HepG2 (cell line): ENCODE results near the gene MFAP1. TPM values are rescaled to one million over a fixed set of nuclear protein-coding genes. Genes with fewer than 3 reads are reported as not detected.

ENCODE experiments used
- AGO1 ChIP-seq: fragments of 200-400 bp; formaldehyde crosslinking; IDR thresholded peaks from 2 replicates; pipeline ENCODE4 v1.6.1; 2017; ENCODE audit warnings: mild to moderate bottlenecking, low read depth, low read length, moderate library complexity; ENCODE audit not compliant: poor library complexity, severe bottlenecking
- BRCA1 ChIP-seq: sonication (generic); formaldehyde crosslinking; IDR thresholded peaks from 2 replicates; pipeline ENCODE4 v1.4.0; 2020; ENCODE audit warnings: missing genetic modification reagents
- CENPT ChIP-seq: sonication (generic); formaldehyde crosslinking; IDR thresholded peaks from 2 replicates; pipeline ENCODE4 v1.8.0; 2022; ENCODE audit warnings: low read depth, mild to moderate bottlenecking, moderate library complexity, missing genetic modification reagents
- DNMT3B ChIP-seq: conservative IDR thresholded peaks from 2 replicates; pipeline ENCODE4 v1.6.1; 2016; ENCODE audit warnings: missing biosample characterization, control low read depth
- DRAP1 ChIP-seq: IDR thresholded peaks from 2 replicates; pipeline ENCODE4 v1.6.1; 2016; ENCODE audit warnings: missing genetic modification reagents, missing compliant biosample characterization
- FOXC1 ChIP-seq: sonication (generic); formaldehyde crosslinking; IDR thresholded peaks from 2 replicates; pipeline ENCODE4 v1.8.0; 2022; ENCODE audit warnings: mild to moderate bottlenecking, missing genetic modification reagents, borderline replicate concordance
- HOXA9 ChIP-seq: sonication (generic); formaldehyde crosslinking; IDR thresholded peaks from 2 replicates; pipeline ENCODE4 v1.8.1; 2022; ENCODE audit warnings: missing genetic modification reagents, mild to moderate bottlenecking, moderate library complexity, borderline replicate concordance
- JUN ChIP-seq: sonication (generic); formaldehyde crosslinking; IDR thresholded peaks from 2 replicates; pipeline ENCODE4 v1.4.0; 2020; ENCODE audit warnings: mild to moderate bottlenecking, missing genetic modification reagents
- KAT8 ChIP-seq: IDR thresholded peaks from 2 replicates; pipeline ENCODE4 v1.6.1; 2016; ENCODE audit warnings: missing genetic modification reagents, missing compliant biosample characterization
- MXI1 ChIP-seq: IDR thresholded peaks from 3 replicates; pipeline ENCODE4 v1.6.1; 2012; ENCODE audit warnings: low read depth, low read length, inconsistent platforms, borderline replicate concordance
- NR2F2 ChIP-seq: IDR thresholded peaks from 2 replicates; pipeline ENCODE4 v1.6.1; 2012; ENCODE audit warnings: low read depth, inconsistent platforms, borderline replicate concordance
- PHF5A ChIP-seq: IDR thresholded peaks from one replicate; pipeline ENCODE4 v1.6.1; 2018; ENCODE audit warnings: low read depth, missing genetic modification reagents; ENCODE audit not compliant: unreplicated experiment
- PRMT3 ChIP-seq: sonication (generic); formaldehyde crosslinking; IDR thresholded peaks from 2 replicates; pipeline ENCODE4 v1.8.1; 2022; ENCODE audit warnings: low read depth, mild to moderate bottlenecking, moderate library complexity, missing genetic modification reagents, borderline replicate concordance
- RXRA ChIP-seq: sonication (generic); formaldehyde crosslinking; IDR thresholded peaks from 2 replicates; pipeline ENCODE4 v1.5.1; 2020; ENCODE audit warnings: missing genetic modification reagents
- TEAD3 ChIP-seq: optimal IDR thresholded peaks from 2 replicates; pipeline ENCODE3; 2016; ENCODE audit warnings: borderline replicate concordance
- ZBTB3 ChIP-seq: sonication (generic); formaldehyde crosslinking; IDR thresholded peaks from 2 replicates; pipeline ENCODE4 v1.4.0; 2020; ENCODE audit warnings: low read depth, mild to moderate bottlenecking, moderate library complexity, missing genetic modification reagents, borderline replicate concordance
- ZIK1 ChIP-seq: sonication (generic); formaldehyde crosslinking; IDR thresholded peaks from 2 replicates; pipeline ENCODE4 v1.5.0; 2020; ENCODE audit warnings: mild to moderate bottlenecking, low read depth, missing genetic modification reagents, borderline replicate concordance
- ZNF292 ChIP-seq: sonication (generic); formaldehyde crosslinking; IDR thresholded peaks from 2 replicates; pipeline ENCODE4 v1.8.1; 2022; ENCODE audit warnings: mild to moderate bottlenecking, low read depth, missing genetic modification reagents, borderline replicate concordance
- ZNF326 ChIP-seq: sonication (generic); formaldehyde crosslinking; IDR thresholded peaks from 2 replicates; pipeline ENCODE4 v1.4.0; 2020; ENCODE audit warnings: missing genetic modification reagents, borderline replicate concordance
- ZNF441 ChIP-seq: sonication (generic); formaldehyde crosslinking; IDR thresholded peaks from 2 replicates; pipeline ENCODE4 v1.7.0; 2021; ENCODE audit warnings: missing genetic modification reagents, borderline replicate concordance
- ZSCAN30 ChIP-seq: sonication (generic); formaldehyde crosslinking; IDR thresholded peaks from 2 replicates; pipeline ENCODE4 v1.5.0; 2020; ENCODE audit warnings: mild to moderate bottlenecking, missing genetic modification reagents
- polyA plus RNA-seq, 8 experiments: library from polyadenylated mRNA; depleted of rRNA in 3 of 8; stranded (reverse) in 7 of 8; unstranded in 1 of 8; fragments of >200 nt; fragmentation: Illumina TruSeq in 4 of 8; extraction: Trizol in 4 of 8; gene quantifications; 2 replicates each; pipeline versions ENCODE4 v1.2.1 to v1.2.3, GENCODE V29; 2011 to 2016; ENCODE audit warnings: low read depth in 4 of 8, missing spikeins in 1 of 8, mixed read lengths in 1 of 8; ENCODE audit not compliant: insufficient read depth in 1 of 8
- total RNA-seq, 5 experiments: library from RNA; depleted of rRNA; stranded (reverse); fragments of >200 nt; fragmentation: Illumina TruSeq; extraction: Trizol; gene quantifications; 2 replicates each; pipeline ENCODE4 v1.2.3, GENCODE V29; 2016; ENCODE audit warnings: low read depth in 1 of 5
- TF ChIP-seq, protein P1 (sequence below), 2 experiments: IDR thresholded peaks; 2 replicates each; pipeline ENCODE4 v1.6.1; 2011 to 2012; ENCODE audit warnings: low read length in 2 of 2, borderline replicate concordance in 1 of 2, low read depth in 1 of 2, mild to moderate bottlenecking in 1 of 2, moderate library complexity in 1 of 2
- TF ChIP-seq, protein P2 (sequence below): sonication (generic); formaldehyde crosslinking; conservative IDR thresholded peaks from 2 replicates; pipeline ENCODE4 v1.4.0; 2020; ENCODE audit warnings: missing genetic modification reagents

MFAP1 gene
- total and polyA plus RNA-seq, 2 of the 13 experiments (the other 11 are each of a cell fraction or from before 2014, with no cell fraction given), result 11.8 to 39.5 TPM

GRCh38 chr15:43776101-43776717, 48.3 kb downstream of the MFAP1 start (continued):
- 0 out of 2 replicates have a peak, but pooled peaks have one; percentile 28 for TF ChIP-seq KAT8 (CRISPR knock-in tag)
- peak; percentile 48; the same call in 1 of the 2 replicates for TF ChIP-seq ZNF292 (CRISPR knock-in tag)
- peak; percentile 51 for TF ChIP-seq AGO1
- TF ChIP-seq ZSCAN30 (CRISPR knock-in tag), result no peak
- TF ChIP-seq, protein P1, sequence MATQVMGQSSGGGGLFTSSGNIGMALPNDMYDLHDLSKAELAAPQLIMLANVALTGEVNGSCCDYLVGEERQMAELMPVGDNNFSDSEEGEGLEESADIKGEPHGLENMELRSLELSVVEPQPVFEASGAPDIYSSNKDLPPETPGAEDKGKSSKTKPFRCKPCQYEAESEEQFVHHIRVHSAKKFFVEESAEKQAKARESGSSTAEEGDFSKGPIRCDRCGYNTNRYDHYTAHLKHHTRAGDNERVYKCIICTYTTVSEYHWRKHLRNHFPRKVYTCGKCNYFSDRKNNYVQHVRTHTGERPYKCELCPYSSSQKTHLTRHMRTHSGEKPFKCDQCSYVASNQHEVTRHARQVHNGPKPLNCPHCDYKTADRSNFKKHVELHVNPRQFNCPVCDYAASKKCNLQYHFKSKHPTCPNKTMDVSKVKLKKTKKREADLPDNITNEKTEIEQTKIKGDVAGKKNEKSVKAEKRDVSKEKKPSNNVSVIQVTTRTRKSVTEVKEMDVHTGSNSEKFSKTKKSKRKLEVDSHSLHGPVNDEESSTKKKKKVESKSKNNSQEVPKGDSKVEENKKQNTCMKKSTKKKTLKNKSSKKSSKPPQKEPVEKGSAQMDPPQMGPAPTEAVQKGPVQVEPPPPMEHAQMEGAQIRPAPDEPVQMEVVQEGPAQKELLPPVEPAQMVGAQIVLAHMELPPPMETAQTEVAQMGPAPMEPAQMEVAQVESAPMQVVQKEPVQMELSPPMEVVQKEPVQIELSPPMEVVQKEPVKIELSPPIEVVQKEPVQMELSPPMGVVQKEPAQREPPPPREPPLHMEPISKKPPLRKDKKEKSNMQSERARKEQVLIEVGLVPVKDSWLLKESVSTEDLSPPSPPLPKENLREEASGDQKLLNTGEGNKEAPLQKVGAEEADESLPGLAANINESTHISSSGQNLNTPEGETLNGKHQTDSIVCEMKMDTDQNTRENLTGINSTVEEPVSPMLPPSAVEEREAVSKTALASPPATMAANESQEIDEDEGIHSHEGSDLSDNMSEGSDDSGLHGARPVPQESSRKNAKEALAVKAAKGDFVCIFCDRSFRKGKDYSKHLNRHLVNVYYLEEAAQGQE (IDR thresholded peaks at IDR 0.05; ENCODE audit: borderline replicate concordance in 1 of 2, low read depth in 1 of 2, low read length in 2 of 2), result no peak
- no peak for TF ChIP-seq JUN (CRISPR knock-in tag)
- TF ChIP-seq NR2F2, result no peak
- 0 out of 2 replicates have a peak, but pooled peaks have one; percentile 42 for TF ChIP-seq FOXC1 (CRISPR knock-in tag)
- no peak for TF ChIP-seq MXI1
- TF ChIP-seq CENPT, result peak; percentile 37; the same call in 1 of the 2 replicates
- TF ChIP-seq ZIK1 (CRISPR knock-in tag), result 0 out of 2 replicates have a peak, but pooled peaks have one; percentile 55
- TF ChIP-seq HOXA9 (CRISPR knock-in tag), result no peak
- no peak for TF ChIP-seq TEAD3 (CRISPR knock-in tag)
- TF ChIP-seq ZBTB3, result no peak
- no peak for TF ChIP-seq PHF5A (CRISPR knock-in tag)
- TF ChIP-seq, protein P2, sequence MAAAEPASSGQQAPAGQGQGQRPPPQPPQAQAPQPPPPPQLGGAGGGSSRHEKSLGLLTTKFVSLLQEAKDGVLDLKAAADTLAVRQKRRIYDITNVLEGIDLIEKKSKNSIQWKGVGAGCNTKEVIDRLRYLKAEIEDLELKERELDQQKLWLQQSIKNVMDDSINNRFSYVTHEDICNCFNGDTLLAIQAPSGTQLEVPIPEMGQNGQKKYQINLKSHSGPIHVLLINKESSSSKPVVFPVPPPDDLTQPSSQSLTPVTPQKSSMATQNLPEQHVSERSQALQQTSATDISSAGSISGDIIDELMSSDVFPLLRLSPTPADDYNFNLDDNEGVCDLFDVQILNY (CRISPR knock-in tag), result 0 out of 2 replicates have a peak, but pooled peaks have one; percentile 16
- TF ChIP-seq BRCA1 (CRISPR knock-in tag), result no peak
- 0 out of 2 replicates have a peak, but pooled peaks have one; percentile 44 for TF ChIP-seq RXRA (CRISPR knock-in tag)
- no peak for TF ChIP-seq DRAP1 (CRISPR knock-in tag)
- peak; percentile 52; the same call in 1 of the 2 replicates for TF ChIP-seq PRMT3
- no peak for TF ChIP-seq ZNF441 (CRISPR knock-in tag)
- TF ChIP-seq DNMT3B, result no peak
- 0 out of 2 replicates have a peak, but pooled peaks have one; percentile 17 for TF ChIP-seq ZNF326
